PC-9 (cell line): Measurements from ENCODE around the gene SMIM11. TPM values are rescaled to one million over a fixed set of nuclear protein-coding genes. Genes with fewer than 3 reads are reported as not detected.

Source experiments
- BruUV-seq: library from RNA; stranded (reverse); fragments of 400-500 nt; replicated peaks from 2 replicates; lab custom pipeline; 2021; lab: Mats Ljungman, UMichigan
- CTCF ChIA-PET: fragments of 300-600 bp; sonication (Branson Sonifier 250); formaldehyde crosslinking; loops from one replicate; lab custom pipeline; 2022; ENCODE audit warnings: antibody characterized with exemption; lab: Charles Lee
- POLR2A ChIA-PET: fragments of 300-600 bp; sonication (Branson Sonifier 250); formaldehyde crosslinking; loops from one replicate; lab custom pipeline; 2022; ENCODE audit warnings: antibody characterized with exemption; ENCODE audit not compliant: unreplicated experiment; lab: Charles Lee
- DNase-seq, 2 experiments: peaks; one replicate each; pipeline versions ENCODE4 v3.0.0 to v3.0.0-alpha.2; 2015 to 2022; ENCODE audit warnings: mixed read lengths in 1 of 2
- H2AFZ ChIP-seq: fragments of 200-600 bp; sonication (generic); 2 replicates; pipeline ENCODE4 v1.8.1; 2017; ENCODE audit warnings: antibody characterized with exemption
- H3F3A ChIP-seq: fragments of 200-600 bp; sonication (generic); 2 replicates; pipeline ENCODE4 v1.8.1; 2017; ENCODE audit warnings: antibody characterized with exemption, mild to moderate bottlenecking, low read depth; ENCODE audit not compliant: insufficient read depth
- H3K27ac ChIP-seq: fragments of 200-600 bp; sonication (generic); 2 replicates; pipeline ENCODE4 v1.6.1; 2016; ENCODE audit warnings: mixed run types
- H3K27me3 ChIP-seq: fragments of 200-600 bp; sonication (generic); 2 replicates; pipeline ENCODE4 v1.6.1; 2016; ENCODE audit warnings: low read depth, mixed run types; ENCODE audit not compliant: insufficient read depth
- H3K36me3 ChIP-seq: fragments of 200-600 bp; sonication (generic); 2 replicates; pipeline ENCODE4 v1.6.1; 2016; ENCODE audit warnings: low read depth, mixed run types
- H3K4me1 ChIP-seq: fragments of 200-600 bp; sonication (generic); replicated peaks from 2 replicates; pipeline ENCODE4 v1.6.1; 2016; ENCODE audit warnings: mixed run types; ENCODE audit not compliant: insufficient read depth
- H3K4me2 ChIP-seq: fragments of 200-600 bp; sonication (generic); 2 replicates; pipeline ENCODE4 v1.6.1; 2017; ENCODE audit warnings: mixed run types
- H3K4me3 ChIP-seq: fragments of 200-600 bp; sonication (generic); 2 replicates; pipeline ENCODE4 v1.6.1; 2016; ENCODE audit warnings: mixed run types
- H3K79me2 ChIP-seq: fragments of 200-600 bp; sonication (generic); 2 replicates; pipeline ENCODE4 v1.6.1; 2017; ENCODE audit warnings: low read depth, mixed run types
- H3K9me2 ChIP-seq: fragments of 200-600 bp; sonication (generic); 2 replicates; pipeline ENCODE4 v1.8.1; 2017; ENCODE audit warnings: mild to moderate bottlenecking; ENCODE audit not compliant: insufficient read depth
- H3K9me3 ChIP-seq: fragments of 200-600 bp; sonication (generic); 2 replicates; pipeline ENCODE4 v1.8.1; 2016; ENCODE audit warnings: low read depth; ENCODE audit not compliant: insufficient read depth
- H4K20me1 ChIP-seq: fragments of 200-600 bp; sonication (generic); 2 replicates; pipeline ENCODE4 v1.8.1; 2017; ENCODE audit not compliant: insufficient read depth
- CTCF ChIP-seq: fragments of 200-600 bp; sonication (generic); conservative IDR thresholded peaks from 2 replicates; pipeline ENCODE4 v1.6.1; 2017; ENCODE audit warnings: mixed run types, antibody characterized with exemption, mild to moderate bottlenecking, moderate library complexity
- EZH2 ChIP-seq: fragments of 200-600 bp; sonication (generic); IDR thresholded peaks from 2 replicates; pipeline ENCODE4 v1.8.0; 2017; ENCODE audit warnings: antibody characterized with exemption, low read depth
- intact Hi-C: fragments of 100-400 bp; cut with micrococcal nuclease; formaldehyde crosslinking; loops from one replicate; pipeline ENCODE4 v1.10.0; 2022; ENCODE audit not compliant: unreplicated experiment
- total RNA-seq: library from RNA; stranded (reverse); gene quantifications from 2 replicates; pipeline ENCODE4 v1.2.3, GENCODE V29; 2021

Gene SMIM11
- total RNA-seq, 1 experiment from 2014 or later: 3.1 TPM

DNA sequence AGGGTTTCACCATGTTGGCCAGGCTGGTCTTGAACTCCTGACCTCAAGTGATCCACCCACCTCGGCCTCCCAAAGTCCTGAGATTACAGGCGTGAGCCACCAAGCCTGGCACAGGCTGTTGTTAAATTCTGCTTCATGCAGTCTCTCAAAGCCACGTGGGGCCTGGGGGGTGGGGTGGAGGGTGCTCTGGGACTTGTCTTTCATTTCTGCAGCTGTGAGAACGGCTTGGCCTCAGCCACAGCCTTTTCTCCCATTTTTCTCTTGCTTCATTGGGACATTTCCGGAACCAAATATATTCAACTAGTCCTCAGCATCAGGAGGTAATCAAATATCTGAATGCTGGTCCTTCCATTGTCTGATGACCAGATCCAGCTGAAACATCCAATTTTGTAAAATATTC lies 39.1 kb upstream of the SMIM11 start:
- H3K4me3 ChIP-seq: no peak overlapping the region
- no TSS peak for BruUV-seq
- H3K9me2 ChIP-seq: no peaks in the 10 kb centered on the region
- H3F3A ChIP-seq: no peaks in the 10 kb centered on the region
- no peaks in the 10 kb centered on the region for H3K4me1 ChIP-seq
- CTCF ChIA-PET: no interaction called here
- POLR2A ChIA-PET: no interaction called here
- no peak overlapping the region for H3K4me2 ChIP-seq
- no peaks in the 10 kb centered on the region for H3K9me3 ChIP-seq
- H3K36me3 ChIP-seq: no peaks in the 10 kb centered on the region
- 0 out of 2 replicates have a peak, but pooled peaks cover 3% of the 10 kb centered on the region for H3K27me3 ChIP-seq
- no peak for TF ChIP-seq CTCF
- no peak overlapping the region for H3K27ac ChIP-seq
- H4K20me1 ChIP-seq: no peaks in the 10 kb centered on the region
- no peak for DNase-seq
- no peak overlapping the region for H2AFZ ChIP-seq
- no peaks in the 10 kb centered on the region for H3K79me2 ChIP-seq
- intact Hi-C loops: loop anchor here (10.0 kb wide), 1 partner anchor 411 kb away; no protein-coding TSS in a partner anchor

DNA sequence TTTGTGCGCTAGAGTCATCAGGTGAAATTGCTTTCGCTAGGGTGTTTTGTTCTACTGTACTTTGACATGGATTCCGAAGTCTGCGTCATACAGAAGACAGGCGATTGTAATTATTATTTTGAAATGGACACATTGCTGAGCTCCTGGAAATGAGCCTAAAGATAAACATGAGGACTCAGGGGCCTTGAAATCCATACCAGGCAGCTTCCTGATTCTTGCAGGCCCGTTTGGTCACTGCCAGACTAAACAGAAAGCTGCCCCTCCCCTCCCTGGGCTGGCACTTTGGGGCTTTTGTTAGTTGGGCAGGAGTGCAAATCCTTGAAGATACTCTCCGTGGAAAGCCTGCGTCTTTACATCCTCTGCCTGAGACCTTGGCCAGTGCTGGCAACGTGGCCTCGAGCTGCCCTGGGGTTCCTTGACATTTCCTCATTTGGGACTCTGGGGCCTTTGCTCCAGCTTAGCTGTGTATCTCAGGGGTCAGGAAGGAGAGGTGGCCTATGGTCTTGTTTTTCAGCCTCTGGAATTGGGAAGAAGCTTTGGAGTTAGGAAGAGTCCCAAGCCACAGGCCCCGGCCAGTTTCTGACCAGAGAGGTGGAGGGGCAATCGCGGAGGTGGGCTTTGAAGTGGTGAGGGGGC lies 38.4 kb upstream of the SMIM11 start:
- Histone ChIP-seq H3K4me2 (no peak overlapping the region), H3K36me3 (no peaks in the 10 kb centered on the region), H3K27me3 (0 out of 2 replicates have a peak, but pooled peaks cover 3% of the 10 kb centered on the region), H3K27ac (no peak overlapping the region), H2AFZ (no peak overlapping the region), H3K9me2 (no peaks in the 10 kb centered on the region), H4K20me1 (no peaks in the 10 kb centered on the region), H3K9me3 (no peaks in the 10 kb centered on the region), H3K79me2 (no peaks in the 10 kb centered on the region), H3K4me3 (no peak overlapping the region), H3F3A (no peaks in the 10 kb centered on the region), H3K4me1 (no peaks in the 10 kb centered on the region)
- intact Hi-C loops: loop anchor here (10.0 kb wide), 1 partner anchor 412 kb away; no protein-coding TSS in a partner anchor
- no peak for DNase-seq
- ChIA-PET POLR2A (no interaction called here), CTCF (no interaction called here)
- BruUV-seq: no TSS peak
- TF ChIP-seq EZH2 (no peak), CTCF (no peak)

GRCh38 chr21:34337741-34338140 lies 37.6 kb upstream of the SMIM11 start:
- H3K4me3 ChIP-seq: no peak overlapping the region
- no peaks in the 10 kb centered on the region for H4K20me1 ChIP-seq
- no peak overlapping the region for H3K4me2 ChIP-seq
- H2AFZ ChIP-seq: no peak overlapping the region
- ChIA-PET POLR2A (no interaction called here), CTCF (no interaction called here)
- no peaks in the 10 kb centered on the region for H3K36me3 ChIP-seq
- BruUV-seq: no TSS peak
- H3K4me1 ChIP-seq: no peaks in the 10 kb centered on the region
- TF ChIP-seq CTCF (no peak), EZH2 (no peak)
- H3K79me2 ChIP-seq: no peaks in the 10 kb centered on the region
- no peaks in the 10 kb centered on the region for H3K9me3 ChIP-seq
- 0 out of 2 replicates have a peak, but pooled peaks cover 3% of the 10 kb centered on the region for H3K27me3 ChIP-seq
- no peak for DNase-seq
- H3K27ac ChIP-seq: no peak overlapping the region
- intact Hi-C loops: loop anchor here (10.0 kb wide), 1 partner anchor 413 kb away; no protein-coding TSS in a partner anchor
- no peaks in the 10 kb centered on the region for H3K9me2 ChIP-seq
- H3F3A ChIP-seq: no peaks in the 10 kb centered on the region
